ENCODE measurements around the gene AMN. TPM values are rescaled to one million over a fixed set of nuclear protein-coding genes. Genes with fewer than 3 reads are reported as not detected.
A peak's percentile ranks its signal among the peaks of the same experiment; 100 is the strongest.
"Not testable (repeated sequence)": the region's sequence is repeated elsewhere in the genome, so short reads cannot be mapped to it uniquely, and the experiment has no call there.

The AMN gene
- total RNA-seq, 1 donor from 2014 or later, result 0.35 TPM

DNA sequence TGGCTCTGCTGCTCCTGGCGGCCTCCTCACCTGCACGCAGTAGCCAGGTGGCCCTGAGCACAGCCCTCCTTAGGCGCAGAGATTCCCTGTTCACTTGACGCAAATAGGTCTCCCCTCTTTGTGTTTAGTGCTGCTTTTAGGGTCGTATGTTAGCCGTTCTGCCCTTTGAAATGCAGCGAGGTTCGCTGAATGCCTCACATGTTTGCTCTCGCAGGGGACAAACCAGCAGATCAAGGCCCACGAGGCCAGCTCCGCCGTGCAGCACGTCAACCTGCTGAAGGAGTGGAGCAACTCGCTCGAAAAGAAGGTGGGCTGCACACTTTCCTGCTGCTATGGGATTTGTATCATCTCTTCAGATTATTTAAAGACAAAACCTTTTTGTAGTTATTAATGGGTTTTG, 31.4 kb upstream of the AMN start:
- Mint-ChIP-seq H3K36me3 (ENCODE audit: low read depth) (peaks cover 77% of the 10 kb centered on the region), H3K4me1 (peaks cover 7% of the 10 kb centered on the region), H3K27me3 (no peaks in the 10 kb centered on the region), H3K9me3 (no peaks in the 10 kb centered on the region), H3K27ac (no peak overlapping the region), H3K4me3 (no peak overlapping the region)
- DNase-seq, result no peak
- intact Hi-C loops (cut with micrococcal nuclease), result no loop called here

DNA sequence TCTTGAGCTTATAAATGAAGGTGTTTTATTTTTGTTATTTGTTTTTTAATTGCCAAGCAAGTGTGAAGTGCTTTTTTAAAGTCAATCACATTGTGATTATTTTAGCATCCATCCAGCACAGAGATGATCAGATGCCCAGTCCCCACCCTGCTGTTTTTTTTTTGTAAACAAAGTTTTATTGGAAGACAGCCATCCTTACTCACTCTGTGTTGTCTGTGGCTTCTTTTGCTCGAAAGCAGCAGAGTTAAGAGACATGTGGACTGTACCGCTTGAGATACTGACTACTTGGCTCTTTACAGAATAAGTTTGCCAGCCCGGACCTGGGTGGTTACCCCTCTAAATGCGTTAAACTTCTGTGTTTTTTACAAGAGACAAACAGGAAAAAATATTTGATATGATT, 30.9 kb upstream of the AMN start:
- H3K9me3 Mint-ChIP-seq, result no peaks in the 10 kb centered on the region
- DNase-seq, result no peak
- peaks cover 9% of the 10 kb centered on the region for H3K4me1 Mint-ChIP-seq
- no peak overlapping the region for H3K27ac Mint-ChIP-seq
- intact Hi-C loops (cut with micrococcal nuclease), result no loop called here
- peaks cover 77% of the 10 kb centered on the region for H3K36me3 Mint-ChIP-seq (ENCODE audit: low read depth)
- H3K4me3 Mint-ChIP-seq, result no peak overlapping the region
- H3K27me3 Mint-ChIP-seq, result no peaks in the 10 kb centered on the region

DNA sequence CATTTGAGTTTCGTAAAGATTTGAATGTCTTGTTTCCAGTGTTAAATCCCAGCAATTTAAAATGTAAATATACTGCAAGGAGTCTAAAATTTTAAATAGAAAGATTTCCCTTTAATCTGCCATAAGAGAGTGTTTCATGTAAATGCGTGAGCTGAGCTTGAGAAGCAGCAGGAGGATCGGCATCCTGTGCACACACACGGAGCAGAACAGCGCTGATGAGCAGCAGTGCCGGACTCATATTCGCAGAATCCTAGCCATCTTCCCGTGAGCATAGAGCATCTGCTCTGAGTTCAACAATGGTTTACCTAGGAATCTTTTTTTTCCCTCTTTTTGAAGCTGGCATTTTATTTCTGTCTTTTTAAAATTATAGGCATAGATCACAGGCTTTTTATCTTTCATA, 29.8 kb upstream of the AMN start:
- Mint-ChIP-seq H3K4me1 (peaks cover 12% of the 10 kb centered on the region), H3K27me3 (no peaks in the 10 kb centered on the region), H3K36me3 (ENCODE audit: low read depth) (peaks cover 74% of the 10 kb centered on the region), H3K27ac (no peak overlapping the region), H3K9me3 (no peaks in the 10 kb centered on the region), H3K4me3 (no peak overlapping the region)
- intact Hi-C loops (cut with micrococcal nuclease), result no loop called here
- no peak for DNase-seq

DNA sequence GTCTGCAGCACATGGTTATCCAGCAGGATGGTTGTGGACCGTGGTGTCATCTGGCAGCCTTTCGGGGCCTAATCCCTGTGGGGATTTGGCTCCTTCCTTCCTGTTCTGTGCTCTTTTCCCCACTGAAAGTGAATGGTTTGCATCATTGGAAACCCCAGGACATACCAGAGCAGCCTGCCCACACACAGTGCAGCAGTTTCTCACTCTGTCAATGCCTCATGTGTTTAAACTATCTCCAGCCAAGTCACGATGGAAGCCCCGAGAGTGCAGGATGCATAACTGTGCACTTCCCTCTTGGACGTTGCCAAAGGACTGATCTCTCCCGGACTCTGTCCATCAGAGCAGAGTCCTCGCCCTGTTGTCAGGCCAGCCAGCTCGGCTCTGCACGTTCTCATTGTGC, 29.0 kb upstream of the AMN start:
- Mint-ChIP-seq H3K4me3 (no peak overlapping the region), H3K9me3 (no peaks in the 10 kb centered on the region), H3K27ac (peak overlapping the region; percentile 58), H3K27me3 (no peaks in the 10 kb centered on the region), H3K36me3 (ENCODE audit: low read depth) (peaks cover 71% of the 10 kb centered on the region), H3K4me1 (peaks cover 16% of the 10 kb centered on the region)
- intact Hi-C loops (cut with micrococcal nuclease), result no loop called here
- no peak for DNase-seq

DNA sequence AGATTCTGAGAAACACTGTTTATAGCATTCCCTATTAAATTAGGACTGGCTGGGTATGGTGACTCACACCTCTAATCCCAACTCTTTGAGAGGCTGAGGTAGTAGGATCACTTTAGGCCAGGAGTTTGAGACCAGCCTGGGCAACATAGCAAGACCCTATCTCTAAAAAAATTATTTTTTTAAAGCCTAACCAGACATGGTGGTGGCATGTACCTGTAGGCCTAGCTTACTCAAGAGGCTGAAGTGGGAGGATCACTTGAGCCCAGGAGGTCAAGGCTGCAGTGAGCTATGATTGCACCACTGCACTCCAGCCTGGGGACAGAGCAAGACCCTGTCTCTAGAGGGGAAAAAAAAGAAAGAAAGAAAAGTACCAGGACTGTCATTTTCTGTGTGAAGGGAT, 25.7 kb upstream of the AMN start:
- Mint-ChIP-seq H3K36me3 (ENCODE audit: low read depth) (peaks cover 67% of the 10 kb centered on the region), H3K4me1 (peaks cover 32% of the 10 kb centered on the region)
- H3K27ac Mint-ChIP-seq, H3K4me3 Mint-ChIP-seq, H3K9me3 Mint-ChIP-seq, DNase-seq, H3K27me3 Mint-ChIP-seq: not testable (repeated sequence)
- intact Hi-C loops (cut with micrococcal nuclease), result loop anchor here (5.0 kb wide), 1 partner anchor 119 kb away; the partner anchor contains the start of gene TRAF3

DNA sequence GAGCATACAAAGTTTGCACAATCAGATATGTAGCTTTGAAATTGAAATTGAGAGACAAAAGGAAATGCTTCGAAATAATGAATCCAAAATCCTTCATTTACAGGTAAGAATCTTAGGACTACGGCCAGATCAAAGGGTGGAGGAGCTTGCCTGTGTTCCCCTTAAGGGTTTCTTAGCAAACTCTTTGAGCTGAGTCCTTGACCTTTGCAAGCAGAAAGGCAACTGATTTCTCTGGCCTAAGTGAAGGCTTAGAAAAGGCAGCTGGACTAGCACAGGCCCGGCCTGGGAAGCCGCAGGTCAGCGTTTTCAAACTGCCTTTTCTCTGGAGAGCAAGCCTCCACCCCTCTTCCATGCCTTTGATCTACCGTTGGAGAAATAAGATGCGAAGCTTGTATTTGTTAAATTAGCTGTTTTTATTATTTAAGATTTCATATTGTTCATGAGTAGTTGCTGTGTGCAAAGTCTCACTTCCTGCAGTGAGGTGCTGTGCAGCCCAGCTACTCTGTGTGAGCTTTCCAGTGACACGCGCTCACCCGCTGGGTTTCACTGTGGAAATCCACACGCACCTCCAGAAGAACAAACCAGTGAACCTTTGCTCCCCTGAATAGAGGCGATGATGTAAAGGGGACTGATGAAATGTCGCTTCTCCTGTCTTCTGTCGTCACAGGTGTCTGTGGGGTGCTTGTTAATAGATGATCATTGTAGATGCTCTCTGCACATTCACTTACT, 25.0 kb upstream of the AMN start:
- H3K9me3 Mint-ChIP-seq, result no peaks in the 10 kb centered on the region
- no peaks in the 10 kb centered on the region for H3K27me3 Mint-ChIP-seq
- H3K4me1 Mint-ChIP-seq, result peaks cover 32% of the 10 kb centered on the region
- no peak overlapping the region for H3K27ac Mint-ChIP-seq
- no peak for DNase-seq
- intact Hi-C loops (cut with micrococcal nuclease), result loop anchor here (5.0 kb wide), 1 partner anchor 120 kb away; the partner anchor contains the start of gene TRAF3
- H3K4me3 Mint-ChIP-seq, result no peak overlapping the region
- peaks cover 61% of the 10 kb centered on the region for H3K36me3 Mint-ChIP-seq (ENCODE audit: low read depth)

DNA sequence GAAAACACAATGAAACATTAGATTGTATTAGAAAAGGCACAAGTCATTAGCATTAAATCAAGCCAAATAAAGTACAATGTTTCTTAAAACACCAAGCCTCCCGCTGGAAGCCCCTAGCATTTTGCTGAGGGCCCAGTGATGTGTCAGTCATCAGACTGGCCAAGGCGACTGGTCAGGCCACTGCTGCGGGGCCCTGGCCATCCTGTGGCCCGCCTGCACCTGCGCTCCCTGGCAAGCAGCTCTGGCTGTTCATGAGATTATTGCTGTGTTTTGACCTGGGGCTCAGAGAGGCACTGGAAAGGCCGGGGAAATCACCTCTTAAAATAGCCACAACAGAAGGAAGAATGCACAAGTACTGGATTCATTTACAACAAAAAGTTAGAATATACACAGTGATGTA, 24.2 kb upstream of the AMN start:
- no peak for DNase-seq
- Mint-ChIP-seq H3K27ac (peak overlapping the region; percentile 70), H3K9me3 (no peaks in the 10 kb centered on the region), H3K4me1 (peaks cover 30% of the 10 kb centered on the region), H3K36me3 (ENCODE audit: low read depth) (peaks cover 62% of the 10 kb centered on the region), H3K27me3 (no peaks in the 10 kb centered on the region), H3K4me3 (no peak overlapping the region)
- intact Hi-C loops (cut with micrococcal nuclease), result loop anchor here (5.0 kb wide), 1 partner anchor 121 kb away; the partner anchor contains the start of gene TRAF3

DNA sequence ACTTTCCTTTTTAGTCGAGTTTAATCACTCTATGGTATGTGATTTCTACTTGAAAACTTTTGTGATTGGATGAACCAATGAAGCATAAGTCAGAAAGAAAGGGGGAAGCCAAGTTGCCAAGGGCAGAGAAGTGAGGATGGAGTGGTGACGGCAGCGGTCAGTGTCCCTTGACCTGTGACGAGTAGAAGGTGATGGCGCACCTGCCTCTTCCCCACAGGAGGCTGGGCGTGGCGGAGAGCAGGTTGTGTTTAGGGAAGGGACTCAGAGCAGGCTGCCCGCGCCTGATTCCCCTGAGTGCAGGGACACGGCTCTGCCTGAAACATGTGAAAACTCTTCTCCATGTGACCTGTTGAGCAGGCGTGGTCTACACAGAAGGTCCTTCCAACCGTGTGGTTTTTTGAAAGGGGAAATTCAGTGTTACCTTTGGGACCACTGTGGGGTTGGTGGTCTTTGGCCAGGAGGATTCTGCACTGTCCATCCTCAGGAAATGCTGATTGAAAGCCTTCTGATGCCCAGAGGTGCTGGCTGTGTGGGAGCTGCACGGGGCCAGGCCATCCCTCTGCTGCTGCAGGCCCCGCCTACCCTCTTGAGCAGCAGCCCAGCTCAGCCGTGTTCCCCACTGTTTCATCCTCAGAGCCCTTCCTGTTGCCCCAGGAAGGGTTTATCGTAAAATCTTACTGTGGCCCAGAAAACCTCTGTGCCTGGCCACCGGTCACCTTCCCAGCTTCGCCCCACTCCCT, 23.5 kb upstream of the AMN start:
- Mint-ChIP-seq H3K36me3 (ENCODE audit: low read depth) (peaks cover 61% of the 10 kb centered on the region), H3K9me3 (no peaks in the 10 kb centered on the region), H3K4me3 (no peak overlapping the region), H3K27ac (peak overlapping the region; percentile 70), H3K27me3 (no peaks in the 10 kb centered on the region), H3K4me1 (peaks cover 29% of the 10 kb centered on the region)
- intact Hi-C loops (cut with micrococcal nuclease), result loop anchor here (5.0 kb wide), 1 partner anchor 122 kb away; the partner anchor contains the start of gene TRAF3
- DNase-seq, result no peak

DNA sequence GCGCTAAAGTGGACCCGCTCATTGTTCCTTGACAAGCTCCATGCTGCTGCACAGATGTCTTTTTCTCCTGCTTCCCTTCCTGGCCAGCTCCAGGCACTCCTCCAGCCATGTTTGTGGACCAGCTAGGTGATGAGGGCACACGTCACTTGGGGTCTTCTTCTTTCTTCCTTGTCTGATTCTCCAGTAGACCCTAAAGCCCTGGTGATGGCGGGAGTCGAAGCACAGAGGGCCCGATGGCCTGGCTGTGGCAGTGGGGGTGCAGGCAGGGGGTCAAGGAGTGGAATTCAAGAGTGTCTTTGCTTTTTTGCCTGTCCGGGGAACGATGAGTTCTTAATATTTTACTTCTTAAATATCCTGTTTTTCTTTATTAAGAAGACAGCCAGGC, 23.0 kb upstream of the AMN start:
- Mint-ChIP-seq H3K9me3 (no peaks in the 10 kb centered on the region), H3K27ac (peak overlapping the region; percentile 68), H3K4me3 (no peak overlapping the region), H3K4me1 (peaks cover 29% of the 10 kb centered on the region), H3K36me3 (ENCODE audit: low read depth) (peaks cover 61% of the 10 kb centered on the region), H3K27me3 (no peaks in the 10 kb centered on the region)
- DNase-seq, result no peak
- intact Hi-C loops (cut with micrococcal nuclease), result loop anchor here (5.0 kb wide), 1 partner anchor 122 kb away; the partner anchor contains the start of gene TRAF3

DNA sequence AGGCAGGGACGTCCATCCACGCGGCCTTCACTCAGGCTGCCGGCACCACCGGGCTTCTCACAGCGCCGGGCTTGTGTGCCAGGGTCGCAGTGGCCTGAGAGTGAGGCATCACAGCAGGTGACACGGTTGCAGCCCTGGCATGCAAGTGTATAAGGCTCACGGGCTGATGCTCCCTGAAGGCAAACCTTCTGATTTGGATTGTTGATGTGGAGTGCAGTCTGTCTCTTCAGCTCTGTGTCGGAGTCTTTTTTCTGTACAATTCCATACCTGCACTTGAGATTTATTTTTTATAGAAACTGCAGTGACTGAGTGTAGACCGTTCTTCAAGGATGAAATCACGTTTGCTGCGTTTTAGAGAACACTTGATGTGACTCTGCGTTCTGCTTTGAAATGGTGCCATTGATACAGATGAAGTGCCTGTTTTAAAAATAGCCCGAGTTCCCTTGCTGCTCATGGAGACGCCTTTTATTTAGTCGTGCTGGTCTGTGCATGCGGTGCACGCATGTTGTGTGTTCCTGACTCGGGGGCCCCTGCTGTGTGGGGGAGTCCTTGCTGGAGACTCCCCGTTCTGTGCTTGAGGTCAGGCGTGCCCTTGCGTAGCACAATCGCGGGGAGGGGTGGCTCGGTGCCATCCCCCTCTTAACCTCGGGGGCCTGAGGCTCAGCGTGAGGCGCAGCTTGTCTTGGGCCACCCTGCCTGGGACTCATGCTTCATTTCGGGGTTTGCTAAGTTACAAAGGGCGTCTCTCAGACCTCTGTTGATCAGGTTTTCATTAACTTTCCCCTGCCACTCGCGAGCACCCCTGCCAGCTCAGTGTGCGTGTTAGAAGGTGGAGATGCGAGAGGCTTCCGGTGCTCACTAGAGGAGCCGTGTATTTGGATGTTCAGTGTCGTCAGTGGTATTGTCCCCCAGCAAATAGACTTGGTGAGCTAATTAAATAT, 21.6 kb upstream of the AMN start:
- Mint-ChIP-seq H3K36me3 (ENCODE audit: low read depth) (peaks cover 57% of the 10 kb centered on the region), H3K27me3 (no peaks in the 10 kb centered on the region), H3K27ac (peak overlapping the region; percentile 79), H3K9me3 (no peaks in the 10 kb centered on the region), H3K4me1 (peaks cover 29% of the 10 kb centered on the region), H3K4me3 (peak overlapping the region; percentile 16)
- intact Hi-C loops (cut with micrococcal nuclease), result no loop called here
- no peak for DNase-seq

DNA sequence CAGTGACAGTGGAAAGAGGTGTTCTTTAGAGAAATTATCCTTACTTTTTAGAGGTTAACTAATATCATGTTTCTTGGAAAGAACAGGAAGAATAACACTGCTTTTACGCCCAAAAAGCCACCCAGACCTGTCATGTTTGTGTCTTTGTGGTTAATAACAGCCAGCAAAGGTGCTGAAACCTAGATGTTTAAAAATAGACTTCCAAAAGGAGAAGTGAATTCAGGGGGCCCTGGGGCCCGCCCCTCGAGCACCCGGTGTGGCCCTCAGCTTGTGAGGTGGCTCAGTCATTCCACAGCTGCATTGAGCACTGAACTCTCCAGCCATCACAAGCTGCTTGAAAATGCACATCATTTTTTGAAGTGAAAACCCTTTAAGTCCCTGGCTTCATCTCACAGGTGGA, 20.8 kb upstream of the AMN start:
- H3K27ac Mint-ChIP-seq, result peak overlapping the region; percentile 79
- DNase-seq, result no peak
- intact Hi-C loops (cut with micrococcal nuclease), result no loop called here
- no peak overlapping the region for H3K4me3 Mint-ChIP-seq
- peaks cover 55% of the 10 kb centered on the region for H3K36me3 Mint-ChIP-seq (ENCODE audit: low read depth)
- no peaks in the 10 kb centered on the region for H3K9me3 Mint-ChIP-seq
- H3K27me3 Mint-ChIP-seq, result no peaks in the 10 kb centered on the region
- peaks cover 27% of the 10 kb centered on the region for H3K4me1 Mint-ChIP-seq

DNA sequence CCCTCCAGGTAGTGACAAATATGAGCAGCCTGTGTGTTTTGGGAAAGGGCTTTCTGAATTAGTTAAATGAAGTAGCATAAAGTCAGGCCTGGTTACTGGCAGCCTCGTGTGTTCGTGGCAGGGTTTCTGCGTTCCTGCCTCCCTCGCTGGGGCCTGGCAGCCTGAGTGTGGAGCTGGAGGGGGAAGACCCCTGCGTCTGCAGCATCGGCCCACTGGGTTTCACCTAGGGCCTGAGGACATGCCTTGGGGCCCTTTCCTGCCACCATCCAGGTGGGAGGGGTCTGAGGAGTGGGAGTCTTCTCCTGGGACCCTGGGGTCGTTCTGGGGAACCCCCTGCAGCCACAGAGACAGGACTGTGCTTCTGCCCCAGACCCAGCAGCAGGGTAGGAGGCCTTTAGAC, 20.4 kb upstream of the AMN start:
- Mint-ChIP-seq H3K4me1 (peaks cover 27% of the 10 kb centered on the region), H3K36me3 (ENCODE audit: low read depth) (peaks cover 55% of the 10 kb centered on the region), H3K27me3 (no peaks in the 10 kb centered on the region), H3K27ac (no peak overlapping the region), H3K4me3 (no peak overlapping the region), H3K9me3 (no peaks in the 10 kb centered on the region)
- intact Hi-C loops (cut with micrococcal nuclease), result no loop called here
- no peak for DNase-seq

DNA sequence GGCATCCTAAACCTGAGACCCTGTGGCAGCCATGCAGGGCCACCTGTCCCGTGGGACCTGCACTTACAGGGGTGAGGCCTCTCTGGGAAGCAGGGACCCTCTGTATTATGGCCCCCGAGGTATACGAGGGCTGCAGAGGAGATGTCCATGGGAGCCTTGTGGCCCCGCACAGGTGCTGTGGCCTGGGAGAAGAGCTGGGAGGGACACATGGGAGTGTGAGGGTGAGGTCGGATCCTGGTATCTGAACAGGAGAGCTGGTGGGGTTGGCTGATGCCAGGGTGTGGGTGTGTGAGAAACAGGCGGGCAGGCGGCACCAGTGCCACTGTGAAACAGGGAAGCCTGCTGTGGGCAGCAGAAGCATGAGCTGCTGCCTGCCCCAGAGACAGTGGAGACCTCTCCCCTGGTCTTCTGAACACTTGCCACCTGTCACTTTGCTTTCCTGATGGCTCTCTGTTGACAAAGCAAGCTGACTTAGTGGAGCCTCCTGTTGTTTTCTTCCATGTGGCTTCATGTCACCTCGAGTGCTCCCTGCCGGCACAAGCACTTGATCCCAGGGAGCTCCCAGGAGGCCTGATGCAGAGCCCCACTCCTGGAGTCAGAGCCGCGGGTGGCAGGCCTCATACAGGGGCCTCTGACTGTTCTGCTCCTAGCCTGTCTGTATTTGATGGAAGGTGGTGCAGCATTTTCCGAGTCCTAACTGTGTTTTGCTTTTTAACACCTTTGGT, 19.8 kb upstream of the AMN start:
- intact Hi-C loops (cut with micrococcal nuclease), result no loop called here
- Mint-ChIP-seq H3K27ac (peak overlapping the region; percentile 48), H3K36me3 (ENCODE audit: low read depth) (peaks cover 52% of the 10 kb centered on the region), H3K27me3 (no peaks in the 10 kb centered on the region), H3K9me3 (no peaks in the 10 kb centered on the region), H3K4me1 (peaks cover 23% of the 10 kb centered on the region), H3K4me3 (no peak overlapping the region)
- DNase-seq, result no peak

Measured in activated CD4-positive, alpha-beta T cell treated with anti-CD3 and anti-CD28 coated beads, Interleukin-2, amount 10 ng/mL, durations not matched to agents 24 days and 14 days (primary cell).